ENCODE results near the gene ZNF212.

The ZNF212 gene

GRCh38 chr7:149205690-149206381 lies 33.6 kb upstream of the ZNF212 start:
- Histone ChIP-seq H3K27me3 (ENCODE audit: low read depth, low read length) (no peaks in the 10 kb centered on the region), H3K9me3 (ENCODE audit: control insufficient read depth in 1 of 2, low read length in 2 of 2) (no peaks in the 10 kb centered on the region), H3K27ac (ENCODE audit: low read length) (no peak overlapping the region), H3K36me3 (ENCODE audit: control insufficient read depth in 1 of 2, insufficient read depth in 2 of 2, low read length in 2 of 2) (peaks cover 55 to 76% of the 10 kb centered on the region in 2 donors), H3K4me3 (ENCODE audit: low read depth in 1 of 2, low read length in 2 of 2) (no peak overlapping the region), H3K4me1 (ENCODE audit: control insufficient read depth in 1 of 2, insufficient read depth in 2 of 2, low read length in 2 of 2) (no peaks in the 10 kb centered on the region)

- peaks cover 63 to 81% of the 10 kb centered on the region in 2 donors for H3K36me3 ChIP-seq (ENCODE audit: control insufficient read depth in 1 of 2, insufficient read depth in 2 of 2, low read length in 2 of 2)
- H3K4me1 ChIP-seq (ENCODE audit: control insufficient read depth in 1 of 2, insufficient read depth in 2 of 2, low read length in 2 of 2) = no peaks in the 10 kb centered on the region
Observed at GRCh38 chr7:149207324-149208035, 32.0 kb upstream of the ZNF212 start.

GRCh38 chr7:149209518-149210269 lies 29.8 kb upstream of the ZNF212 start:
- peaks cover 73 to 85% of the 10 kb centered on the region in 2 donors for H3K36me3 ChIP-seq (ENCODE audit: control insufficient read depth in 1 of 2, insufficient read depth in 2 of 2, low read length in 2 of 2)

More at GRCh38 chr7:149207324-149208035, 32.0 kb upstream of the ZNF212 start:
- H3K9me3 ChIP-seq (ENCODE audit: control insufficient read depth in 1 of 2, low read length in 2 of 2) = no peaks in the 10 kb centered on the region
- no peaks in the 10 kb centered on the region for H3K27me3 ChIP-seq (ENCODE audit: low read depth, low read length)
- no peak overlapping the region for H3K4me3 ChIP-seq (ENCODE audit: low read depth in 1 of 2, low read length in 2 of 2)
- no peak overlapping the region for H3K27ac ChIP-seq (ENCODE audit: low read length)

GRCh38 chr7:149210551-149210950 lies 28.9 kb upstream of the ZNF212 start:
- Histone ChIP-seq H3K4me1 (ENCODE audit: control insufficient read depth in 1 of 2, insufficient read depth in 2 of 2, low read length in 2 of 2) (no peaks in the 10 kb centered on the region), H3K4me3 (ENCODE audit: low read depth in 1 of 2, low read length in 2 of 2) (no peak overlapping the region), H3K27me3 (ENCODE audit: low read depth, low read length) (no peaks in the 10 kb centered on the region), H3K27ac (ENCODE audit: low read length) (no peak overlapping the region), H3K36me3 (ENCODE audit: control insufficient read depth in 1 of 2, insufficient read depth in 2 of 2, low read length in 2 of 2) (peaks cover 79 to 93% of the 10 kb centered on the region in 2 donors), H3K9me3 (ENCODE audit: control insufficient read depth in 1 of 2, low read length in 2 of 2) (no peaks in the 10 kb centered on the region)

More at GRCh38 chr7:149209518-149210269, 29.8 kb upstream of the ZNF212 start:
- Histone ChIP-seq H3K4me1 (ENCODE audit: control insufficient read depth in 1 of 2, insufficient read depth in 2 of 2, low read length in 2 of 2) (no peaks in the 10 kb centered on the region), H3K27ac (ENCODE audit: low read length) (no peak overlapping the region), H3K9me3 (ENCODE audit: control insufficient read depth in 1 of 2, low read length in 2 of 2) (no peaks in the 10 kb centered on the region), H3K4me3 (ENCODE audit: low read depth in 1 of 2, low read length in 2 of 2) (no peak overlapping the region), H3K27me3 (ENCODE audit: low read depth, low read length) (no peaks in the 10 kb centered on the region)

GRCh38 chr7:149214020-149214720 lies 25.3 kb upstream of the ZNF212 start:
- H3K27ac ChIP-seq (ENCODE audit: low read length) = no peak overlapping the region
- H3K9me3 ChIP-seq (ENCODE audit: control insufficient read depth in 1 of 2, low read length in 2 of 2) = no peaks in the 10 kb centered on the region
- peaks cover 82 to 91% of the 10 kb centered on the region in 2 donors for H3K36me3 ChIP-seq (ENCODE audit: control insufficient read depth in 1 of 2, insufficient read depth in 2 of 2, low read length in 2 of 2)
- H3K4me3 ChIP-seq (ENCODE audit: low read depth in 1 of 2, low read length in 2 of 2) = no peak overlapping the region
- H3K27me3 ChIP-seq (ENCODE audit: low read depth, low read length) = no peaks in the 10 kb centered on the region
- H3K4me1 ChIP-seq (ENCODE audit: control insufficient read depth in 1 of 2, insufficient read depth in 2 of 2, low read length in 2 of 2) = peaks cover 0 to 7% of the 10 kb centered on the region in 2 donors

- Histone ChIP-seq H3K4me1 (ENCODE audit: control insufficient read depth in 1 of 2, insufficient read depth in 2 of 2, low read length in 2 of 2) (peaks cover 0 to 7% of the 10 kb centered on the region in 2 donors), H3K27ac (ENCODE audit: low read length) (no peak overlapping the region), H3K4me3 (ENCODE audit: low read depth in 1 of 2, low read length in 2 of 2) (no peak overlapping the region), H3K27me3 (ENCODE audit: low read depth, low read length) (no peaks in the 10 kb centered on the region), H3K9me3 (ENCODE audit: control insufficient read depth in 1 of 2, low read length in 2 of 2) (no peaks in the 10 kb centered on the region), H3K36me3 (ENCODE audit: control insufficient read depth in 1 of 2, insufficient read depth in 2 of 2, low read length in 2 of 2) (peaks cover 66 to 85% of the 10 kb centered on the region in 2 donors)
Observed at GRCh38 chr7:149216402-149216801, 23.0 kb upstream of the ZNF212 start.

- H3K27ac ChIP-seq (ENCODE audit: low read length) = no peak overlapping the region
- H3K4me3 ChIP-seq (ENCODE audit: low read depth in 1 of 2, low read length in 2 of 2) = no peak overlapping the region
- H3K36me3 ChIP-seq (ENCODE audit: control insufficient read depth in 1 of 2, insufficient read depth in 2 of 2, low read length in 2 of 2) = peaks cover 63 to 78% of the 10 kb centered on the region in 2 donors
- H3K4me1 ChIP-seq (ENCODE audit: control insufficient read depth in 1 of 2, insufficient read depth in 2 of 2, low read length in 2 of 2) = peaks cover 0 to 7% of the 10 kb centered on the region in 2 donors
- H3K27me3 ChIP-seq (ENCODE audit: low read depth, low read length) = no peaks in the 10 kb centered on the region
- no peaks in the 10 kb centered on the region for H3K9me3 ChIP-seq (ENCODE audit: control insufficient read depth in 1 of 2, low read length in 2 of 2)
Observed at GRCh38 chr7:149217570-149217969, 21.9 kb upstream of the ZNF212 start.

- Histone ChIP-seq H3K36me3 (ENCODE audit: control insufficient read depth in 1 of 2, insufficient read depth in 2 of 2, low read length in 2 of 2) (peaks cover 51 to 71% of the 10 kb centered on the region in 2 donors), H3K4me1 (ENCODE audit: control insufficient read depth in 1 of 2, insufficient read depth in 2 of 2, low read length in 2 of 2) (peaks cover 0 to 7% of the 10 kb centered on the region in 2 donors), H3K9me3 (ENCODE audit: control insufficient read depth in 1 of 2, low read length in 2 of 2) (no peaks in the 10 kb centered on the region), H3K27ac (ENCODE audit: low read length) (no peak overlapping the region), H3K27me3 (ENCODE audit: low read depth, low read length) (no peaks in the 10 kb centered on the region), H3K4me3 (ENCODE audit: low read depth in 1 of 2, low read length in 2 of 2) (no peak overlapping the region)
Observed at GRCh38 chr7:149218469-149219420, 20.7 kb upstream of the ZNF212 start.

- no peak overlapping the region for H3K4me3 ChIP-seq (ENCODE audit: low read depth in 1 of 2, low read length in 2 of 2)
- no peaks in the 10 kb centered on the region for H3K9me3 ChIP-seq (ENCODE audit: control insufficient read depth in 1 of 2, low read length in 2 of 2)
- H3K36me3 ChIP-seq (ENCODE audit: control insufficient read depth in 1 of 2, insufficient read depth in 2 of 2, low read length in 2 of 2) = peaks cover 39 to 68% of the 10 kb centered on the region in 2 donors
- H3K27me3 ChIP-seq (ENCODE audit: low read depth, low read length) = no peaks in the 10 kb centered on the region
- H3K4me1 ChIP-seq (ENCODE audit: control insufficient read depth in 1 of 2, insufficient read depth in 2 of 2, low read length in 2 of 2) = peaks cover 0 to 7% of the 10 kb centered on the region in 2 donors
- no peak overlapping the region for H3K27ac ChIP-seq (ENCODE audit: low read length)
Observed at GRCh38 chr7:149220534-149220933, 18.9 kb upstream of the ZNF212 start.

GRCh38 chr7:149223176-149223575 lies 16.3 kb upstream of the ZNF212 start:
- no peaks in the 10 kb centered on the region for H3K9me3 ChIP-seq (ENCODE audit: control insufficient read depth in 1 of 2, low read length in 2 of 2)

More at GRCh38 chr7:149223176-149223575, 16.3 kb upstream of the ZNF212 start:
- Histone ChIP-seq H3K27me3 (ENCODE audit: low read depth, low read length) (no peaks in the 10 kb centered on the region), H3K4me1 (ENCODE audit: control insufficient read depth in 1 of 2, insufficient read depth in 2 of 2, low read length in 2 of 2) (peaks cover 0 to 7% of the 10 kb centered on the region in 2 donors), H3K36me3 (ENCODE audit: control insufficient read depth in 1 of 2, insufficient read depth in 2 of 2, low read length in 2 of 2) (peaks cover 23 to 52% of the 10 kb centered on the region in 2 donors), H3K27ac (ENCODE audit: low read length) (no peak overlapping the region), H3K4me3 (ENCODE audit: low read depth in 1 of 2, low read length in 2 of 2) (no peak overlapping the region)

Data from muscle layer of duodenum (tissue), 2 donors.